Peyer's patch (tissue), 4 donors: ENCODE results near the gene PHACTR3.

Source experiments
- POLR2A ChIP-seq, 2 donors: fragments of 450-650 bp; IDR thresholded peaks; one replicate each; pipeline ENCODE4 v1.5.1; 2017; ENCODE audit warnings: antibody characterized with exemption in 2 of 2, mild to moderate bottlenecking in 2 of 2, moderate library complexity in 2 of 2
- TF ChIP-seq, protein P1 (sequence below), 6 experiments: fragments of 450-650 bp in 4 of 6; fragments of 200-600 bp in 2 of 6; sonication (generic) in 1 of 6; IDR thresholded peaks; one replicate each; pipeline ENCODE4 v1.5.1; 2017 to 2019; ENCODE audit warnings: antibody characterized with exemption in 6 of 6, mild to moderate bottlenecking in 3 of 6, moderate library complexity in 1 of 6

DNA sequence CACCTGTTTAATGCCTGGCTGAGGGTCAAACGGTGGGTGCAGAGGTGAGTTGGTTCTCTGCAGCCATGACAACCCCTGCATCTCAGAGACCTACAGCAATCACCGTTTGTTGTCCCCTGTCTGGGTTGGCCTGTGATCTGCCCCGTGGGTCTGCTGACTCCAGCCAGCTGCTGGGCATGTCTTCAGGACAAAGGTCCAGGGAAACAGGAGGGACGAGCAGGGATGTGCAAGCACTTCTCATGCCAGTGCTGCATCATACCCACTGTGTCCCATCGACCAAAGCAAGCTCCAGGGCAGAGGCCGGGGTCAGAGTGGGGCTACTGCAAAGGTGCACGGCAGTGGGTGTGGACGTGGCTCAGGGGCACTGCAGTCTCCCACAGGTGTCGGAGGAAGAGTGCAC, 150.2 kb downstream of the PHACTR3 start:
- TF ChIP-seq, protein P1, sequence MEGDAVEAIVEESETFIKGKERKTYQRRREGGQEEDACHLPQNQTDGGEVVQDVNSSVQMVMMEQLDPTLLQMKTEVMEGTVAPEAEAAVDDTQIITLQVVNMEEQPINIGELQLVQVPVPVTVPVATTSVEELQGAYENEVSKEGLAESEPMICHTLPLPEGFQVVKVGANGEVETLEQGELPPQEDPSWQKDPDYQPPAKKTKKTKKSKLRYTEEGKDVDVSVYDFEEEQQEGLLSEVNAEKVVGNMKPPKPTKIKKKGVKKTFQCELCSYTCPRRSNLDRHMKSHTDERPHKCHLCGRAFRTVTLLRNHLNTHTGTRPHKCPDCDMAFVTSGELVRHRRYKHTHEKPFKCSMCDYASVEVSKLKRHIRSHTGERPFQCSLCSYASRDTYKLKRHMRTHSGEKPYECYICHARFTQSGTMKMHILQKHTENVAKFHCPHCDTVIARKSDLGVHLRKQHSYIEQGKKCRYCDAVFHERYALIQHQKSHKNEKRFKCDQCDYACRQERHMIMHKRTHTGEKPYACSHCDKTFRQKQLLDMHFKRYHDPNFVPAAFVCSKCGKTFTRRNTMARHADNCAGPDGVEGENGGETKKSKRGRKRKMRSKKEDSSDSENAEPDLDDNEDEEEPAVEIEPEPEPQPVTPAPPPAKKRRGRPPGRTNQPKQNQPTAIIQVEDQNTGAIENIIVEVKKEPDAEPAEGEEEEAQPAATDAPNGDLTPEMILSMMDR (IDR thresholded peaks at IDR 0.05): no peak
- TF ChIP-seq POLR2A (IDR thresholded peaks at IDR 0.05): no peak
